ENCODE measurements around the gene DGKB.

DGKB gene

GRCh38 chr7:14501436-14501835, 401.1 kb downstream of the DGKB start:
- H3K27ac Mint-ChIP-seq, result no peak overlapping the region
- H3K4me3 Mint-ChIP-seq, result no peak overlapping the region
- TF ChIP-seq CTCF (IDR thresholded peaks at IDR 0.05; ENCODE audit: unreplicated experiment in 3 of 3), result no peak
- no peaks in the 10 kb centered on the region for H3K4me1 Mint-ChIP-seq
- H3K27me3 Mint-ChIP-seq (ENCODE audit: low read depth), result no peaks in the 10 kb centered on the region
- H3K9me3 Mint-ChIP-seq, result peaks cover 12% of the 10 kb centered on the region
- H3K36me3 Mint-ChIP-seq (ENCODE audit: low read depth), result no peaks in the 10 kb centered on the region

GRCh38 chr7:14497390-14497789, 405.2 kb downstream of the DGKB start:
- Mint-ChIP-seq H3K36me3 (ENCODE audit: low read depth) (no peaks in the 10 kb centered on the region), H3K27ac (no peak overlapping the region), H3K9me3 (peaks cover 12% of the 10 kb centered on the region), H3K4me3 (no peak overlapping the region), H3K27me3 (ENCODE audit: low read depth) (no peaks in the 10 kb centered on the region), H3K4me1 (no peaks in the 10 kb centered on the region)
- no peak for TF ChIP-seq CTCF (IDR thresholded peaks at IDR 0.05; ENCODE audit: unreplicated experiment in 3 of 3)

- Mint-ChIP-seq H3K27me3 (ENCODE audit: low read depth) (no peaks in the 10 kb centered on the region), H3K4me3 (no peak overlapping the region), H3K9me3 (peaks cover 2% of the 10 kb centered on the region), H3K27ac (no peak overlapping the region), H3K36me3 (ENCODE audit: low read depth) (no peaks in the 10 kb centered on the region), H3K4me1 (no peaks in the 10 kb centered on the region)
- TF ChIP-seq CTCF (IDR thresholded peaks at IDR 0.05; ENCODE audit: unreplicated experiment in 3 of 3), result no peak
Measured at GRCh38 chr7:14495633-14496032, 406.9 kb downstream of the DGKB start.

- no peaks in the 10 kb centered on the region for H3K36me3 Mint-ChIP-seq (ENCODE audit: low read depth)
- no peaks in the 10 kb centered on the region for H3K27me3 Mint-ChIP-seq (ENCODE audit: low read depth)
- H3K9me3 Mint-ChIP-seq, result no peaks in the 10 kb centered on the region
- no peak overlapping the region for H3K27ac Mint-ChIP-seq
- no peaks in the 10 kb centered on the region for H3K4me1 Mint-ChIP-seq
- TF ChIP-seq CTCF (IDR thresholded peaks at IDR 0.05; ENCODE audit: unreplicated experiment in 3 of 3), result no peak
- no peak overlapping the region for H3K4me3 Mint-ChIP-seq
Measured at GRCh38 chr7:14487701-14488395, 414.7 kb downstream of the DGKB start.

GRCh38 chr7:14483663-14484062, 418.9 kb downstream of the DGKB start:
- Mint-ChIP-seq H3K36me3 (ENCODE audit: low read depth) (no peaks in the 10 kb centered on the region), H3K27me3 (ENCODE audit: low read depth) (no peaks in the 10 kb centered on the region), H3K27ac (no peak overlapping the region), H3K4me1 (no peaks in the 10 kb centered on the region), H3K4me3 (no peak overlapping the region), H3K9me3 (no peaks in the 10 kb centered on the region)
- no peak for TF ChIP-seq CTCF (IDR thresholded peaks at IDR 0.05; ENCODE audit: unreplicated experiment in 3 of 3)

- TF ChIP-seq CTCF (IDR thresholded peaks at IDR 0.05; ENCODE audit: unreplicated experiment in 3 of 3), result no peak
- Mint-ChIP-seq H3K27ac (no peak overlapping the region), H3K27me3 (ENCODE audit: low read depth) (no peaks in the 10 kb centered on the region), H3K4me1 (no peaks in the 10 kb centered on the region), H3K4me3 (no peak overlapping the region), H3K36me3 (ENCODE audit: low read depth) (no peaks in the 10 kb centered on the region), H3K9me3 (no peaks in the 10 kb centered on the region)
Measured at GRCh38 chr7:14480281-14480680, 422.3 kb downstream of the DGKB start.

Measured in nephron (organoid).